GM18873 (cell line): ENCODE results near the gene PCSK2.

Source experiments
- ATAC-seq: cut with Tn5 transposase; IDR thresholded peaks from one replicate; pipeline ENCODE4 v1.9.1; 2021; ENCODE audit warnings: mild to moderate bottlenecking, moderate library complexity, moderate number of reproducible peaks; ENCODE audit not compliant: unreplicated experiment, low FRiP score

PCSK2 gene

GRCh38 chr20:17236766-17237165 lies 9.9 kb downstream of the PCSK2 start:
- ATAC-seq = no peak

- ATAC-seq = no peak
Measured at GRCh38 chr20:17248224-17248623, 21.4 kb downstream of the PCSK2 start.

- ATAC-seq = no peak
Measured at GRCh38 chr20:17262786-17263185, 35.9 kb downstream of the PCSK2 start.

GRCh38 chr20:17273717-17274116 lies 46.9 kb downstream of the PCSK2 start:
- ATAC-seq = no peak

- ATAC-seq = no peak
Measured at GRCh38 chr20:17276101-17276500, 49.3 kb downstream of the PCSK2 start.

GRCh38 chr20:17281478-17281877 lies 54.6 kb downstream of the PCSK2 start:
- ATAC-seq = no peak

GRCh38 chr20:17282501-17282900 lies 55.7 kb downstream of the PCSK2 start:
- ATAC-seq = no peak

GRCh38 chr20:17287503-17287902 lies 60.7 kb downstream of the PCSK2 start:
- ATAC-seq = no peak

GRCh38 chr20:17287998-17288397 lies 61.2 kb downstream of the PCSK2 start:
- no peak for ATAC-seq

GRCh38 chr20:17295151-17295726 lies 68.4 kb downstream of the PCSK2 start:
- no peak for ATAC-seq

- ATAC-seq = no peak
Measured at GRCh38 chr20:17295991-17296390, 69.2 kb downstream of the PCSK2 start.

- ATAC-seq = no peak
Measured at GRCh38 chr20:17298171-17298570, 71.3 kb downstream of the PCSK2 start.

GRCh38 chr20:17298751-17299150 lies 71.9 kb downstream of the PCSK2 start:
- no peak for ATAC-seq

GRCh38 chr20:17300113-17300512 lies 73.3 kb downstream of the PCSK2 start:
- no peak for ATAC-seq

- no peak for ATAC-seq
Measured at GRCh38 chr20:17304774-17305173, 77.9 kb downstream of the PCSK2 start.

- ATAC-seq = no peak
Measured at GRCh38 chr20:17306427-17306826, 79.6 kb downstream of the PCSK2 start.

- ATAC-seq = no peak
Measured at GRCh38 chr20:17314264-17314663, 87.4 kb downstream of the PCSK2 start.

- ATAC-seq = no peak
Measured at GRCh38 chr20:17315407-17316231, 88.8 kb downstream of the PCSK2 start.

GRCh38 chr20:17316316-17317038 lies 89.6 kb downstream of the PCSK2 start:
- no peak for ATAC-seq

GRCh38 chr20:17317341-17317740 lies 90.5 kb downstream of the PCSK2 start:
- no peak for ATAC-seq

- ATAC-seq = no peak
Measured at GRCh38 chr20:17320456-17320855, 93.6 kb downstream of the PCSK2 start.
